H1 (cell line): ENCODE data around the gene EPB41L5. TPM values are rescaled to one million over a fixed set of nuclear protein-coding genes. Genes with fewer than 3 reads are reported as not detected.

Experiments used
- ATF2 ChIP-seq: IDR thresholded peaks from 2 replicates; pipeline ENCODE4 v1.6.1; 2012; ENCODE audit warnings: low read length, inconsistent platforms
- ATF3 ChIP-seq: IDR thresholded peaks from 2 replicates; pipeline ENCODE4 v1.6.1; 2011; ENCODE audit warnings: low read depth, mild to moderate bottlenecking, low read length; ENCODE audit not compliant: insufficient read depth
- BACH1 ChIP-seq: IDR thresholded peaks from 2 replicates; pipeline ENCODE4 v1.6.1; 2012; ENCODE audit warnings: low read length, improper control_type of control experiment
- CBX8 ChIP-seq: fragments of 300-800, 300-1000 bp; sonication (generic); IDR thresholded peaks from 2 replicates; pipeline ENCODE4 v1.7.1; 2016; ENCODE audit warnings: low read depth, low read length, borderline replicate concordance
- GTF2F1 ChIP-seq: IDR thresholded peaks from 2 replicates; pipeline ENCODE4 v1.6.1; 2012; ENCODE audit warnings: low read depth, low read length, improper control_type of control experiment, borderline replicate concordance
- MAFK ChIP-seq: IDR thresholded peaks from 2 replicates; pipeline ENCODE4 v1.6.1; 2012; ENCODE audit warnings: low read depth, mild to moderate bottlenecking, improper control_type of control experiment, low read length
- NRF1 ChIP-seq: IDR thresholded peaks from 2 replicates; pipeline ENCODE4 v1.6.1; 2011; ENCODE audit warnings: mild to moderate bottlenecking, low read depth, low read length, improper control_type of control experiment
- RAD21 ChIP-seq, 2 experiments: IDR thresholded peaks in 1 of 2; conservative IDR thresholded peaks in 1 of 2; 2 replicates each; pipeline ENCODE4 v1.6.1; 2011; ENCODE audit warnings: low read depth in 2 of 2, low read length in 2 of 2, improper control_type of control experiment in 1 of 2, inconsistent platforms in 1 of 2, mild to moderate bottlenecking in 1 of 2, moderate library complexity in 1 of 2
- TBP ChIP-seq: IDR thresholded peaks from 2 replicates; pipeline ENCODE4 v1.6.1; 2011; ENCODE audit warnings: low read depth, low read length, improper control_type of control experiment
- TEAD4 ChIP-seq: IDR thresholded peaks from 2 replicates; pipeline ENCODE4 v1.6.1; 2012; ENCODE audit warnings: low read depth, low read length, inconsistent platforms, mixed read lengths
- polyA plus RNA-seq, 7 experiments: library from polyadenylated mRNA; depleted of rRNA in 3 of 7; stranded (reverse) in 5 of 7; unstranded in 2 of 7; fragments of >200 nt in 5 of 7; fragments of 200-250 nt in 2 of 7; gene quantifications; 1 replicate in 5 of 7; 2 replicates in 1 of 7; 4 replicates in 1 of 7; pipeline versions ENCODE4 v1.2.1 to v1.2.3, GENCODE V29; 2011 to 2013; ENCODE audit warnings: missing spikeins in 2 of 7, mixed read lengths in 2 of 7
- total RNA-seq: library from RNA; stranded (reverse); fragmentation: NEBNext Ultra II Directional; extraction: Animal tissue kit (Norgen Biotek cat#: 25700); gene quantifications from 2 replicates; pipeline ENCODE4 v1.2.1, GENCODE V29; 2021

The EPB41L5 gene
- total and polyA plus RNA-seq, 2 of the 8 experiments (the other 6 are each of a cell fraction or from before 2014, with no cell fraction given), result 13.5 to 32.3 TPM

GRCh38 chr2:120149406-120149805 lies 136.5 kb downstream of the EPB41L5 start (continued):
- TF ChIP-seq TEAD4, result no peak
- TF ChIP-seq NRF1, result no peak
- TF ChIP-seq CBX8, result no peak
- no peak for TF ChIP-seq RAD21 (IDR thresholded peaks at IDR 0.05 in 1 of 2, conservative IDR thresholded peaks at IDR 0.05 in 1 of 2; ENCODE audit: low read depth in 2 of 2, low read length in 2 of 2)
- no peak for TF ChIP-seq TBP
- no peak for TF ChIP-seq ATF3
- TF ChIP-seq BACH1, result no peak
- no peak for TF ChIP-seq GTF2F1
- TF ChIP-seq ATF2, result no peak
- TF ChIP-seq MAFK, result no peak
